Keratinocyte (primary cell): ENCODE results near the gene DIRAS3. TPM values are rescaled to one million over a fixed set of nuclear protein-coding genes. Genes with fewer than 3 reads are reported as not detected.

Experiments used
- DNase-seq: peaks from one replicate; pipeline ENCODE4 v3.0.0-alpha.2; 2011; ENCODE audit warnings: low read depth, missing footprints, low spot score
- FAIRE-seq: peaks from 2 replicates; lab custom pipeline; 2011; peaks lifted over from hg19 to GRCh38; lab: Jason Lieb, UNC
- H2AFZ ChIP-seq: 2 replicates; pipeline ENCODE4 v1.6.0; 2012; ENCODE audit warnings: low read length, control low read depth, inconsistent platforms; ENCODE audit not compliant: control insufficient read depth
- H3K27ac ChIP-seq: 2 replicates; pipeline ENCODE4 v1.5.1; 2011; ENCODE audit warnings: low read length; ENCODE audit not compliant: control insufficient read depth, insufficient read depth
- H3K27me3 ChIP-seq: 3 replicates; pipeline ENCODE4 v1.6.0; 2011; ENCODE audit warnings: low read length; ENCODE audit not compliant: control insufficient read depth, insufficient read depth; ENCODE audit errors: extremely low read depth
- H3K36me3 ChIP-seq, 2 experiments: 2 replicates in 1 of 2; 3 replicates in 1 of 2; pipeline ENCODE4 v1.5.1; 2011; ENCODE audit warnings: low read length in 2 of 2, mild to moderate bottlenecking in 1 of 2; ENCODE audit not compliant: control insufficient read depth in 2 of 2, insufficient read depth in 2 of 2; ENCODE audit errors: extremely low read depth in 1 of 2
- H3K4me1 ChIP-seq: 3 replicates; pipeline ENCODE4 v1.5.1; 2011; ENCODE audit warnings: low read length; ENCODE audit not compliant: control insufficient read depth, insufficient read depth; ENCODE audit errors: extremely low read depth
- H3K4me2 ChIP-seq: 3 replicates; pipeline ENCODE4 v1.6.0; 2011; ENCODE audit warnings: low read depth, low read length; ENCODE audit not compliant: control insufficient read depth, insufficient read depth; ENCODE audit errors: extremely low read depth
- H3K4me3 ChIP-seq, 3 experiments: fragments of 200-600 bp in 1 of 3; sonication (generic) in 1 of 3; 2 replicates in 2 of 3; 3 replicates in 1 of 3; pipeline ENCODE4 v1.5.1; 2011 to 2016; ENCODE audit warnings: low read length in 3 of 3, mild to moderate bottlenecking in 3 of 3, control low read depth in 2 of 3, inconsistent platforms in 1 of 3, low read depth in 1 of 3, mixed read lengths in 1 of 3, mixed run types in 1 of 3, moderate library complexity in 1 of 3; ENCODE audit not compliant: control insufficient read depth in 2 of 3, insufficient read depth in 2 of 3; ENCODE audit errors: extremely low read depth in 1 of 3
- H3K79me2 ChIP-seq: 2 replicates; pipeline ENCODE4 v1.6.0; 2012; ENCODE audit warnings: low read length; ENCODE audit not compliant: control insufficient read depth, insufficient read depth
- H3K9ac ChIP-seq: 3 replicates; pipeline ENCODE4 v1.6.0; 2011; ENCODE audit warnings: low read length; ENCODE audit not compliant: control insufficient read depth, insufficient read depth; ENCODE audit errors: extremely low read depth
- H3K9me1 ChIP-seq: 3 replicates; pipeline ENCODE4 v1.6.0; 2011; ENCODE audit warnings: low read length; ENCODE audit not compliant: control insufficient read depth, insufficient read depth; ENCODE audit errors: extremely low read depth
- H3K9me3 ChIP-seq: 2 replicates; pipeline ENCODE4 v1.5.1; 2012; ENCODE audit warnings: low read depth, low read length; ENCODE audit not compliant: control insufficient read depth
- H4K20me1 ChIP-seq: 3 replicates; pipeline ENCODE4 v1.6.0; 2011; ENCODE audit warnings: low read length; ENCODE audit not compliant: control insufficient read depth, insufficient read depth; ENCODE audit errors: extremely low read depth
- EZH2 ChIP-seq: IDR thresholded peaks from one replicate; pipeline ENCODE4 v1.6.1; 2012; ENCODE audit warnings: inconsistent platforms, mild to moderate bottlenecking, low read length, moderate library complexity
- dilution Hi-C: fragments of 300-500 bp; cut with MboI; formaldehyde crosslinking; loops from one replicate; pipeline ENCODE4 v1.7.0; 2020; ENCODE audit warnings: low sequenced_read_pairs; ENCODE audit not compliant: extremely low pct_ligation_motif_present
- polyA plus RNA-seq, 5 experiments: library from polyadenylated mRNA; depleted of rRNA in 3 of 5; stranded (reverse) in 3 of 5; stranded (forward) in 1 of 5; unstranded in 1 of 5; fragments of >200 nt; gene quantifications; 1 replicate in 1 of 5; 2 replicates in 3 of 5; 3 replicates in 1 of 5; pipeline versions ENCODE4 v1.2.1 to v1.2.3, GENCODE V29; 2011 to 2012; ENCODE audit warnings: missing spikeins in 2 of 5, low read depth in 1 of 5, low replicate concordance in 1 of 5
- TF ChIP-seq, protein P1 (sequence below), 3 experiments: IDR thresholded peaks in 1 of 3; conservative IDR thresholded peaks in 1 of 3; optimal IDR thresholded peaks in 1 of 3; 2 replicates in 2 of 3; 3 replicates in 1 of 3; pipeline versions ENCODE3 to v1.5.1; 2011; ENCODE audit warnings: low read length in 3 of 3, mild to moderate bottlenecking in 3 of 3, moderate library complexity in 2 of 3, control low read depth in 1 of 3, inconsistent platforms in 1 of 3; ENCODE audit not compliant: insufficient read depth in 2 of 3; ENCODE audit errors: extremely low read depth in 1 of 3

DIRAS3 gene
- polyA plus RNA-seq, 1 donor (not counting 4 experiments of a cell fraction or from before 2014, with no cell fraction given): 0.20 TPM

DNA sequence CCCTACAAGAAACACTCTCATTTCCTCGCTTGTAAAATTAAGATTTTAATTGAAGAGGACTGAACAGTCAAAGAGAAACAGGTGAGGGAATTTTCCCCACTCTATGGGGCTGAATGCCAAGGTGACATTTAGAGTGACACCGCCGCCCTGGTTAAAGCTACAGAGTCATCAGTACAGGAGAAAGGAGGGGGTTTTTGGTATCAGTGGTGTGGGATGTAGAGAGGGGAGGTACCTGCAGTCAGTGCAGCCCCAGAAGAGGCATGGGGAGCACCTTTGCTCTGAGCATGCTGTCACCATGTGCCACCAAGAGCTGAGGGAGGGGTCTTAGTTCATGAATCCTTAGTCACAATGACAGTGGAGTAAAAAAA, 2.8 kb downstream of the DIRAS3 start:
- Histone ChIP-seq H3K9me1 (no peaks in the 10 kb centered on the region), H3K79me2 (no peaks in the 10 kb centered on the region), H2AFZ (no peak overlapping the region), H3K9ac (no peak overlapping the region), H3K9me3 (no peaks in the 10 kb centered on the region), H3K27me3 (no peaks in the 10 kb centered on the region), H3K4me2 (no peak overlapping the region), H4K20me1 (no peaks in the 10 kb centered on the region), H3K36me3 (no peaks in the 10 kb centered on the region), H3K27ac (no peak overlapping the region), H3K4me1 (peaks cover 2% of the 10 kb centered on the region), H3K4me3 (no peak overlapping the region)
- dilution Hi-C loops: no loop called here
- TF ChIP-seq, protein P1, sequence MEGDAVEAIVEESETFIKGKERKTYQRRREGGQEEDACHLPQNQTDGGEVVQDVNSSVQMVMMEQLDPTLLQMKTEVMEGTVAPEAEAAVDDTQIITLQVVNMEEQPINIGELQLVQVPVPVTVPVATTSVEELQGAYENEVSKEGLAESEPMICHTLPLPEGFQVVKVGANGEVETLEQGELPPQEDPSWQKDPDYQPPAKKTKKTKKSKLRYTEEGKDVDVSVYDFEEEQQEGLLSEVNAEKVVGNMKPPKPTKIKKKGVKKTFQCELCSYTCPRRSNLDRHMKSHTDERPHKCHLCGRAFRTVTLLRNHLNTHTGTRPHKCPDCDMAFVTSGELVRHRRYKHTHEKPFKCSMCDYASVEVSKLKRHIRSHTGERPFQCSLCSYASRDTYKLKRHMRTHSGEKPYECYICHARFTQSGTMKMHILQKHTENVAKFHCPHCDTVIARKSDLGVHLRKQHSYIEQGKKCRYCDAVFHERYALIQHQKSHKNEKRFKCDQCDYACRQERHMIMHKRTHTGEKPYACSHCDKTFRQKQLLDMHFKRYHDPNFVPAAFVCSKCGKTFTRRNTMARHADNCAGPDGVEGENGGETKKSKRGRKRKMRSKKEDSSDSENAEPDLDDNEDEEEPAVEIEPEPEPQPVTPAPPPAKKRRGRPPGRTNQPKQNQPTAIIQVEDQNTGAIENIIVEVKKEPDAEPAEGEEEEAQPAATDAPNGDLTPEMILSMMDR (optimal IDR thresholded peaks at IDR 0.05 in 1 of 3, IDR thresholded peaks at IDR 0.05 in 1 of 3, conservative IDR thresholded peaks at IDR 0.05 in 1 of 3; ENCODE audit: extremely low read depth in 1 of 3, insufficient read depth in 2 of 3, low read length in 3 of 3): no peak
- TF ChIP-seq EZH2: no peak
- DNase-seq: no peak
- FAIRE-seq: no peak

DNA sequence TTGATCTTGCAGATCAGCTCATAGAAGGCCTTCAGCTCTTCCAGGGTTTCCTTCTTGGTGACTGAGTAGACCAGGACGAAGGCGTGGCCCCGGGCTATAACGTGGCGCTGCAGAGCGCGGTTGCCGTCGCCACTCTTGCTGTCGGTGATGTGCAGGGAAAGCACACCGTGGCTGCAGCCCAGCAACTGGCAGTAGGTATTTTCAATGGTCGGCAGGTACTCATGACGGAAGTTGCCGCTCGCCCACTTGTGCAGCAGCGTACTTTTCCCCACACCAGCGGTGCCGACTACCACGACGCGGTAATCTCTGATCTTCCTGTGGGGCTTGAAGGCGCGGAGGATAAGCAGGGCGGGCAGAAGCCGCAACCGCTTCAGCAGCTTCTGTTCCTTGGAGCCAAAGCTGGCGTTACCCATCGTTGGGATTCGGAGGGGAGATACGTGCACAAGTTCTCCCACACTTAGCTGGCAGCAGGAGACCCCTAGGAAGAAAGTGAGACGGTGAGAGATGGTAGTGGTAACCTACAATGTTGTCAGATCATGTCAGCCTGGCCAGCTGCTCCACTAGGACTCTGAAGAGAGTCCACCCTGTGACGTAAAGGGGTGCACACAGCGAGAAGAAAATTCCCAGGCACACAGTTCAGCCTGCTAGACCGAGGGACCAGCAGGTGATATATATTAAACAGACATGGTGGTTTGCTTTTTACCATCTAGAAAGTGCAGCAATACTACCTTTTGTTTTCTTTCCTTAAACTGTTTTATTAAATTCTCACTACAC, 3.4 kb downstream of the DIRAS3 start:
- no peak overlapping the region for H3K4me2 ChIP-seq
- peaks cover 2% of the 10 kb centered on the region for H3K4me1 ChIP-seq
- H3K36me3 ChIP-seq: no peaks in the 10 kb centered on the region
- no peaks in the 10 kb centered on the region for H3K27me3 ChIP-seq
- no peak for DNase-seq
- H3K9me3 ChIP-seq: no peaks in the 10 kb centered on the region
- no peak for TF ChIP-seq EZH2
- TF ChIP-seq, protein P1 (optimal IDR thresholded peaks at IDR 0.05 in 1 of 3, IDR thresholded peaks at IDR 0.05 in 1 of 3, conservative IDR thresholded peaks at IDR 0.05 in 1 of 3; ENCODE audit: extremely low read depth in 1 of 3, insufficient read depth in 2 of 3, low read length in 3 of 3): no peak
- no peaks in the 10 kb centered on the region for H3K79me2 ChIP-seq
- H3K9me1 ChIP-seq: no peaks in the 10 kb centered on the region
- H2AFZ ChIP-seq: no peak overlapping the region
- no peak overlapping the region for H3K4me3 ChIP-seq
- no peak overlapping the region for H3K27ac ChIP-seq
- FAIRE-seq: no peak
- dilution Hi-C loops: no loop called here
- H4K20me1 ChIP-seq: no peaks in the 10 kb centered on the region
- no peak overlapping the region for H3K9ac ChIP-seq
